Neural progenitor cell (in vitro differentiated cells): ENCODE measurements around the gene ANGEL1. TPM values are rescaled to one million over a fixed set of nuclear protein-coding genes. Genes with fewer than 3 reads are reported as not detected.
A peak's percentile ranks its signal among the peaks of the same experiment; 100 is the strongest.

Experiments used
- DNase-seq: peaks from one replicate; pipeline ENCODE4 v3.0.0-alpha.2; 2016; ENCODE audit warnings: low spot score
- H2AFZ ChIP-seq: fragments of 200-600 bp; sonication (generic); replicated peaks from 2 replicates; pipeline ENCODE4 v1.6.1; 2016; ENCODE audit warnings: antibody characterized with exemption
- H3F3A ChIP-seq: fragments of 200-600 bp; sonication (generic); 2 replicates; pipeline ENCODE4 v1.6.1; 2016; ENCODE audit warnings: antibody characterized with exemption, low read depth
- H3K27ac ChIP-seq: fragments of 200-600 bp; sonication (generic); 2 replicates; pipeline ENCODE4 v1.5.1; 2016; ENCODE audit warnings: mild to moderate bottlenecking
- H3K27me3 ChIP-seq: fragments of 200-600 bp; sonication (generic); 2 replicates; pipeline ENCODE4 v1.6.1; 2016; ENCODE audit warnings: mild to moderate bottlenecking, moderate library complexity
- H3K36me3 ChIP-seq: fragments of 200-600 bp; sonication (generic); 2 replicates; pipeline ENCODE4 v1.5.1; 2016
- H3K4me1 ChIP-seq: fragments of 200-600 bp; sonication (generic); 2 replicates; pipeline ENCODE4 v1.6.1; 2016; ENCODE audit warnings: mixed run types
- H3K4me2 ChIP-seq: fragments of 200-600 bp; sonication (generic); 2 replicates; pipeline ENCODE4 v1.6.1; 2016
- H3K4me3 ChIP-seq: fragments of 200-600 bp; sonication (generic); 2 replicates; pipeline ENCODE4 v1.5.1; 2016
- H3K79me2 ChIP-seq: fragments of 200-600 bp; sonication (generic); 2 replicates; pipeline ENCODE4 v1.6.1; 2016; ENCODE audit warnings: low read depth
- H3K9ac ChIP-seq: fragments of 200-600 bp; sonication (generic); 2 replicates; pipeline ENCODE4 v1.6.1; 2016
- H3K9me3 ChIP-seq: fragments of 200-600 bp; sonication (generic); 2 replicates; pipeline ENCODE4 v1.5.1; 2016; ENCODE audit warnings: low read depth
- H4K20me1 ChIP-seq: fragments of 200-600 bp; sonication (generic); 2 replicates; pipeline ENCODE4 v1.6.1; 2016; ENCODE audit warnings: low read depth
- H3K27ac Mint-ChIP-seq: 3 replicates; pipeline ENCODE4 v1.8.0; 2021; ENCODE audit warnings: mixed read lengths
- H3K27me3 Mint-ChIP-seq: 2 replicates; pipeline ENCODE4 v1.8.0; 2022; ENCODE audit warnings: low read depth, mild to moderate bottlenecking, inconsistent platforms, moderate library complexity, mixed read lengths; ENCODE audit not compliant: insufficient read depth
- H3K36me3 Mint-ChIP-seq: 3 replicates; pipeline ENCODE4 v1.8.0; 2021; ENCODE audit warnings: mixed read lengths
- H3K4me1 Mint-ChIP-seq: 3 replicates; pipeline ENCODE4 v1.8.0; 2021; ENCODE audit warnings: mixed read lengths
- H3K4me3 Mint-ChIP-seq: 3 replicates; pipeline ENCODE4 v1.8.0; 2021; ENCODE audit warnings: mild to moderate bottlenecking, moderate library complexity, mixed read lengths
- H3K9me3 Mint-ChIP-seq: 3 replicates; pipeline ENCODE4 v1.8.0; 2020; ENCODE audit warnings: mixed read lengths
- CTCF ChIP-seq: fragments of 200-600 bp; sonication (generic); IDR thresholded peaks from 2 replicates; pipeline ENCODE4 v1.5.1; 2017; ENCODE audit warnings: antibody characterized with exemption, mild to moderate bottlenecking
- EZH2 ChIP-seq: fragments of 200-600 bp; sonication (generic); IDR thresholded peaks from 2 replicates; pipeline ENCODE4 v1.6.1; 2017; ENCODE audit warnings: antibody characterized with exemption, mild to moderate bottlenecking, moderate library complexity
- EZH2phosphoT487 ChIP-seq: fragments of 200-600 bp; sonication (generic); IDR thresholded peaks from 2 replicates; pipeline ENCODE4 v1.6.1; 2017; ENCODE audit warnings: antibody characterized with exemption
- total RNA-seq: library from RNA; depleted of rRNA; stranded (reverse); fragments of >200 nt; gene quantifications from 2 replicates; pipeline ENCODE4 v1.2.3, GENCODE V29; 2015; ENCODE audit warnings: low replicate concordance

ANGEL1 gene
- total RNA-seq, 1 donor from 2014 or later: 23.2 TPM

DNA sequence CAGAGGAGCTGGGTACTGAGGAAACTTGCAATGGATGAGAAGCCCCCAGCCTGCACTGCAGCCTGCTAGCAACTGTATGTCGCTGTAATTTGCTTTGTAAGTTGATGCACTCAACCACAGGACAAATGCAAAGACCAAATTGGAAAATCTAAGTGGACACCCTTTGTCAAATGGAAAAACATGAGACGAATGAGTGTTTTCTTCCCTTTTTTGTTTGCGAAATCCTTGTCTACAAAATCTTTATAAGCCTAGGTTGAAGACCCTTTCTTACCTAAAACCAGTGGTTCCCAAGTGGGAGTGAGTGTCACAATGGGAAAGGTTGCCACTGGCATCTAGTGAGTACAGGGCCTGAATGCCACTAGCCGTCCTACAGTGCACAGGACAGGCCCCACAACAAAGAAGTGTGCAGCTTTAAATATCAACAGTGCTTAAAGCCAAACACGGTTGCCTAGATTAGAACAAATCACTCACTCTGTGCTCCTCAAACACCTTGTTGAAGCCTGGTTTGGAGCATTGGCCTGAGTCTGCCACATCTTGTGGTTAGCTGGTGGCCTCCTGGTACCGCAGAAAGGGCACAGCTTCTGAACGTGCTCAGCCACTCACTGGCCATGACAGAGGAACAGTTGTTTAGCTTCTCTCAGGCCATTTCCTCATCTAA lies 59.0 kb downstream of the ANGEL1 start:
- no peak overlapping the region for H2AFZ ChIP-seq

DNA sequence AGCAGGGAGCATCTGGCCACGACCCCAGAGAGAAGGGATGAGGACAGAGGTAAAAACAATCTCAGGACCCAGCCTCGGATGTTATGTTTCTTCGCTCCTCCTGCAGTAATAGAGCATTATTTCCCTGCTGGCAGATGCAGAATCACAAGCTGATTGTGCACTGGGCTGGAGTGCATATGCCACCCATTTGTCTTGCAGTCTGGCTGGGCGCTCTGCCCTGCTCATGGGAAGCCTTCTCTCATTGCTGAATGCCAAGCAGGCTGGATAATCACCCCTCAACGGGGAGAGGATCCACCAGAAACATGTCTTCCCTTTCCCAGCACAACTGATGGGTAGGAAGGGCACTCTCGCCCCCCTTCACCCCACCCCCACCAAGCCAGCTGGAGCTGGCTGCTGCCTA lies 59.9 kb downstream of the ANGEL1 start:
- Histone ChIP-seq H3K36me3 (no peaks in the 10 kb centered on the region), H3K27ac (no peak overlapping the region), H3K4me3 (no peak overlapping the region), H3K4me1 (no peaks in the 10 kb centered on the region), H2AFZ (no peak overlapping the region), H3F3A (no peaks in the 10 kb centered on the region), H3K9ac (no peak overlapping the region), H4K20me1 (no peaks in the 10 kb centered on the region), H3K4me2 (no peak overlapping the region), H3K27me3 (no peaks in the 10 kb centered on the region), H3K79me2 (no peaks in the 10 kb centered on the region), H3K9me3 (no peaks in the 10 kb centered on the region)
- peaks cover 4% of the 10 kb centered on the region for H3K27me3 Mint-ChIP-seq
- H3K36me3 Mint-ChIP-seq: no peaks in the 10 kb centered on the region
- H3K27ac Mint-ChIP-seq: peak overlapping the region; percentile 57
- no peak for TF ChIP-seq EZH2phosphoT487
- H3K4me1 Mint-ChIP-seq: peaks cover 6% of the 10 kb centered on the region
- H3K9me3 Mint-ChIP-seq: peaks cover 6% of the 10 kb centered on the region
- peak; percentile 0 for DNase-seq
- peak overlapping the region; percentile 21 for H3K4me3 Mint-ChIP-seq

More for the DNA sequence above, 59.0 kb downstream of the ANGEL1 start:
- peaks cover 3% of the 10 kb centered on the region for H3K27me3 Mint-ChIP-seq
- no peaks in the 10 kb centered on the region for H4K20me1 ChIP-seq
- H3K36me3 ChIP-seq: no peaks in the 10 kb centered on the region
- no peak overlapping the region for H3K4me3 ChIP-seq
- H3F3A ChIP-seq: no peaks in the 10 kb centered on the region
- H3K79me2 ChIP-seq: no peaks in the 10 kb centered on the region
- peaks cover 4% of the 10 kb centered on the region for H3K27me3 ChIP-seq
- H3K9ac ChIP-seq: no peak overlapping the region
- no peaks in the 10 kb centered on the region for H3K36me3 Mint-ChIP-seq
- H3K4me1 Mint-ChIP-seq: peaks cover 6% of the 10 kb centered on the region
- H3K9me3 ChIP-seq: no peaks in the 10 kb centered on the region
- H3K4me2 ChIP-seq: no peak overlapping the region
- H3K9me3 Mint-ChIP-seq: peaks cover 4% of the 10 kb centered on the region
- TF ChIP-seq EZH2 (no peak), EZH2phosphoT487 (no peak), CTCF (no peak)
- H3K4me1 ChIP-seq: no peaks in the 10 kb centered on the region
- peak; percentile 1 for DNase-seq
- no peak overlapping the region for H3K27ac ChIP-seq
- H3K27ac Mint-ChIP-seq: no peak overlapping the region
- H3K4me3 Mint-ChIP-seq: no peak overlapping the region

- H3K4me1 ChIP-seq: no peaks in the 10 kb centered on the region
- H3K27me3 ChIP-seq: no peaks in the 10 kb centered on the region
- H3K36me3 ChIP-seq: no peaks in the 10 kb centered on the region
- Mint-ChIP-seq H3K4me1 (no peaks in the 10 kb centered on the region), H3K27ac (no peak overlapping the region), H3K27me3 (peaks cover 2% of the 10 kb centered on the region), H3K9me3 (peaks cover 53% of the 10 kb centered on the region), H3K36me3 (peaks cover 7% of the 10 kb centered on the region), H3K4me3 (no peak overlapping the region)
- H4K20me1 ChIP-seq: no peaks in the 10 kb centered on the region
- H3K9me3 ChIP-seq: no peaks in the 10 kb centered on the region
- no peak overlapping the region for H3K9ac ChIP-seq
- H3F3A ChIP-seq: no peaks in the 10 kb centered on the region
- H3K4me3 ChIP-seq: no peak overlapping the region
- no peaks in the 10 kb centered on the region for H3K79me2 ChIP-seq
- H2AFZ ChIP-seq: no peak overlapping the region
- H3K4me2 ChIP-seq: no peak overlapping the region
- no peak for DNase-seq
- TF ChIP-seq EZH2 (no peak), EZH2phosphoT487 (no peak), CTCF (no peak)
- H3K27ac ChIP-seq: no peak overlapping the region
Measured at GRCh38 chr14:76742966-76743365, 69.7 kb downstream of the ANGEL1 start.

GRCh38 chr14:76742185-76742584 lies 70.5 kb downstream of the ANGEL1 start:
- no peak for TF ChIP-seq CTCF
- TF ChIP-seq EZH2phosphoT487: no peak
- TF ChIP-seq EZH2: no peak
- no peaks in the 10 kb centered on the region for H3K4me1 ChIP-seq
- H2AFZ ChIP-seq: no peak overlapping the region
- H3K9ac ChIP-seq: no peak overlapping the region
- H3K4me3 ChIP-seq: no peak overlapping the region
- H3K4me1 Mint-ChIP-seq: no peaks in the 10 kb centered on the region
- no peak overlapping the region for H3K27ac Mint-ChIP-seq
- H3K9me3 ChIP-seq: no peaks in the 10 kb centered on the region
- no peak overlapping the region for H3K4me2 ChIP-seq
- no peaks in the 10 kb centered on the region for H3K27me3 ChIP-seq
- no peaks in the 10 kb centered on the region for H3K36me3 ChIP-seq
- H4K20me1 ChIP-seq: no peaks in the 10 kb centered on the region
- no peak for DNase-seq
- H3K27ac ChIP-seq: no peak overlapping the region
- no peaks in the 10 kb centered on the region for H3F3A ChIP-seq
- H3K4me3 Mint-ChIP-seq: no peak overlapping the region
- peaks cover 49% of the 10 kb centered on the region for H3K9me3 Mint-ChIP-seq
- H3K27me3 Mint-ChIP-seq: peaks cover 2% of the 10 kb centered on the region
- H3K36me3 Mint-ChIP-seq: peaks cover 7% of the 10 kb centered on the region
- no peaks in the 10 kb centered on the region for H3K79me2 ChIP-seq
